GM21786 (cell line): ENCODE results near the gene TP53I13.
A peak's percentile ranks its signal among the peaks of the same experiment; 100 is the strongest.

ENCODE experiments used
- ATAC-seq: cut with Tn5 transposase; IDR thresholded peaks from one replicate; pipeline ENCODE4 v1.9.1; 2021; ENCODE audit not compliant: unreplicated experiment

Gene TP53I13

DNA sequence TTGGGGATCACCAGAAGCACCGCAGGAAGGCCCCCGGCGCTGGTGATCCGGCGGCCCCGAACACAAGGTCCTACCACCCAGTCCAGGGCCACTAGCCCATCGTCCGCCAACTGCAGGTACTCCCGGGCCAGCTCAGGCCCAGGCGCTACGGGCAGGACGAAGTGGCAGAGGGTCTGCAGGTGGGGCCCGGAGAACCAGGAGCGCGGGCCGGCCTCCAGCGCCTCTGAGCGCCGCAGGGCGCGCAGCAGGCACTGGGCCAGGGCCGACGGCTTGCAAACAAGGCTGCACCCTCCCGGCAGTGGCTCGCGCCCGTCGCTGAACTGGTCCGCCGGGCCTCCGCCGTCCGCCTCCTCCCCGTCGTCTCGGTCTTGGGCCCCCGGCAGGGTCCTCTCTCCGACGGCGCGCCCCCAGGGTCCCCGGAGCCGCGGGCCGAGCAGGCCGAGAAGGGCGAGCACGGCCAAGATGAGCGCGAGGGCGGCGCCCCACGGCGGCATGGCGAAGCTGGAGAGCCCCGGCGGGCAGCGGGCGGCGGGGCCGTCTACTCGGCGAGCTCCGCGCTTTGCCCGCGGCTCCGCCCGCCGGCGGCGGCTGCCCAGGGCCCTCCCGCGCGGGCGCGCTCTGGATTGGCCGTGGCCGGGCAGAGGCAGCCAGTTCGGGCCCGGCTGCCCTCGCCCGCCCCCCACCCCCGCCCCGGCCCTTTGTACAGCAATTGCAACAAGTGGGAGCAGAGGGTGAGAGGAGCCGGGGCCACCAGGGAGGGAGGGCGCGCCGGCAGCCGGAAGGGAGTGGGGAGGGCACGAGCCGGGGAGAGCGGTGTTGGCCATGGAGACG lies 1.8 kb upstream of the TP53I13 start, which contains the start of gene ABHD15:
ABHD15 (minus strand) TSS at position 565 of the 831 bp plus-strand sequence; CDS start at position 494, 71 bp downstream.
- ATAC-seq, result no peak

DNA sequence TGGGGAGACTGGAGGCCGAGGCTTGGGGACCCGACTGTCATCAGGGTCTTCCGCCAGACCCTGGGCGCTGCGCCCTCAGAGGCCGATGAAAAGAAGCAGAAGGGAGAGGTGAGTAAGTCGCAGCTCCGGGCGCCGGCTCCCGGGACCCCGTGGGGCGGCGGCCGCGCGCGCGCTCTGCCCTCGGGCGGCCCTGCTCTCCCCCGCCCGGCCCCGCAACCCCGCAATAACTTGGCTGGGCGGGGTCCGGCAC lies 1.3 kb upstream of the TP53I13 start:
- no peak for ATAC-seq

DNA sequence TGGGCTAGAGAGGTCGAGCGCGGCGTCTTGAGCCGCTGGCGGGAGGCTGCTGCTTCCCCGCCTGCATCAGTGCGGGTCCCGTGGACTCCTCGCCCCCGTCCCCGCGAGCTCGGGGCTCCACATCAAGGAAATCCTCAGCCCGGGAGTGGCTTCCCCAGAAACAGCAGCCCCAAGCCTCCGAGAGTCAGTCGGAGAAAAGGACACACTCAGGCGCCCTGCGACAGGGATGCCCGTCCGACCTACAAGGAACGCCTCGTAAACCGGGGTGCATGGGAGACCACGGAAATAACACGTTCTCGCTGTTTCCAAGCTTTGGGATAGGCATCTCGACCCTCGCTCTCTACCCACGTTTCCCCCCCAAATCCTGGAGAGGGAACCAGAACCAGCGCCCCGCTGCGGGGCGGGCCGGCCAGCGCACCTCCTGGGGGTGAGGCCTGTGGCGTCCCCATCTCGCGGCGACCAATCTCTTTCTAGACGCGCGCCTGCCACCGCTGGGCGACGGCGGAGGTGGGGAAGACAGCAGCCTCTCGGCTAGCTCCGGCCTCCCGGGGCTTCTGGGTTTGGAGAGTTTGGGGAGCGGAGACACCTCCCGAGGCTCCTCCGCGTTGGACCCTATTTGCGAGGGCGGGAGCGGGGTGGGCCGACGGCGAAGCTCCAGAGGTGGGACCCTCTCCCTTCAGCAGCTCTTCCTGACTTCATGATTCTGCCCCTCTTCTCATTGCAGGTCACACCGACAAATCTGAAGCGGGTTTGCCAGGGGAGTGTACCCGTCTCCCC lies 759 bp upstream of the TP53I13 start:
- ATAC-seq, result peak; percentile 33

DNA sequence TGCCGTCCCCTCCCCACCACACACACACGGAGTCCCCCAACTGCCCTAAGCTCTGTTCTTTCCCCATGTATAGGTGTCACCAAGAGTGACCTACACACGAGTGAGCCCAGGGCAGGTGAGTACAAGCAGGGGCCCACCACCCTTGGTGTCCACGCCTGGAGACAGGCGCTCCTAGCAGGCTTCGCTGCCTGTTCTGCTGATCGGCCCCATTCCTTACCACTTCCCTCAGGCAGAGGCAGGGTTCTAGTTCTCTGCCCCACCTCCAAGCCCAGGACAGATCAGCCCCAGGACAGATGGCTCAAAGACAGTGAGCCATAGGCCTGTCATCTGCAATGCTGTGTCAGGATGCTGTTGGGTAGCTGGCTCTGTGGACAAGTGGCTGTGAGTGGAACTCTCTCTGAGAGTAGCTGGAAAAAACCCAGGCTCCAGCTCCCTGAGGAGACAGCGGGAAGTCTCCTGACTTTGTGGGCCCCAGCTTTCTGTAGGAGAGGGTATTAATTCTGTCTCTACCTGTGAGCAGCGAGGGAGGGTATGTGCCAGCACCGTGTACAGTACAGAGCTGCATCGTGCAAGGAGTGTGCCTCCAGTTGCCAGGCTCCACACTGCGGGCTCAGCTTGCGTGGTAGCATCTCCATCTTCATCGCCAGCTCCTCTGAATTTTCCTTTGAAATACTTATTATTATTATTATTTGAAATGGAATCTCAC lies 897 bp downstream of the TP53I13 start:
- no peak for ATAC-seq

DNA sequence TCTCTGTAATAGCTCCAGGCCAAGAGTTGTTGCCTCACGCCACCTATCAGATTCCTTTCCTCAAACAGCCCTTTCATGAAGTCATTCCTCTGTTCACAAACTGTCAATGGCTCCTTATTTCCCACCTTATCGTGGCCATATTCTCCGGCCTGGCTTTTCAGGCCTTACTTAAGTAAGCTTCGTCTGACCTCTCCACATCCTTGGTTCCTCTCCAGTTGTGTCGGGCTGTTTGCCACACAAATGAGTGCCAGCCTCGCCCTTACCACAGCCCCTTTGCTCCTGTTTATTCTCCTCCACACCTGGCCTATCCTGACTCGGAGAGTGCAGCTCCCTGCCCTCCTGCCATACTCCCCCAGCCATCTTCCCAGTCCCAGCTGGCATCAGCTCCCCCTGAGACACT lies 2.0 kb downstream of the TP53I13 start:
- ATAC-seq, result no peak

DNA sequence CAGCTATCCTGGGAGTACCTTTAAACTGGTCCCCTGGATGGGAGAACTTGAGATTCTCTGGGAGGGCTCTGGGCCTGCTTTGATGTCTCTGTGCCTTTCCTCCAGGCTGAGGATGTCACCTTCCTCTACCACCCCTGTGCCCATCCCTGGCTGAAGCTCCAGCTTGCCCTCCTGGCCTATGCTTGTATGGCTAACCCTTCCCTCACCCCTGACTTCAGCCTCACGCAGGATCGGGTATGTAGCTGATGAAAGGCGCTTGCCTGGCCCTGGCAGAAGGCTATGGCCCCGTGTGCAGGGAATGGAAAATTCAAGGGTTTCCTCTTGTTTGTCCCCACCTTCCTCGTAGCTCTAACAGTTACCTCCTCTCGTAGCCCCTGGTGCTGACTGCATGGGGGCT lies 3.0 kb downstream of the TP53I13 start:
- no peak for ATAC-seq

DNA sequence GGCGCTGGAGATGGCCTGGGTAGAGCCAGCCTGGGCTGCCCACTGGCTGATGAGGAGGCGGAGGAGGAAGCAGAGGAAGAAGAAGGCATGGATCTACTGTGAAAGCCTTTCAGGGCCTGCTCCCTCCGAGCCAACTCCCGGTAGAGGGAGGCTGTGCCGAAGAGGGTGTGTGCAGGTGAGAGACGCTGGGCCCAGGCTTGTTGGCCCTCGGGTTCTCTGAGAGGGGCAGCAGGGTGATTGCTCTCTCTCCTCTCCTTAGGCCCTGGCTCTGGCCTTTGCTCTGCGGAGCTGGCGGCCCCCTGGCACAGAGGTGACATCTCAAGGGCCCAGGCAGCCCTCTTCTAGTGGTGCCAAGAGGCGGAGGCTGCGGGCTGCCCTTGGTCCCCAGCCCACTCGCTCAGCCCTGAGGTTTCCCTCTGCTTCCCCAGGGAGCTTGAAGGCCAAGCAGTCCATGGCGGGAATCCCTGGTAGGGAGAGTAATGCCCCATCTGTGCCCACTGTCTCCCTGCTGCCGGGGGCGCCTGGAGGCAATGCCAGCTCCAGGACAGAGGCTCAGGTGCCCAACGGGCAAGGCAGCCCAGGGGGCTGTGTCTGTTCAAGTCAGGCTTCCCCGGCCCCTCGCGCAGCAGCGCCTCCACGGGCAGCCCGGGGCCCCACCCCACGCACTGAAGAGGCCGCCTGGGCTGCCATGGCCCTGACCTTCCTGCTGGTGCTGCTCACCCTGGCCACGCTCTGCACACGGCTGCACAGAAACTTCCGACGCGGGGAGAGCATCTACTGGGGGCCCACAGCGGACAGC lies 3.6 kb downstream of the TP53I13 start:
- ATAC-seq, result no peak

DNA sequence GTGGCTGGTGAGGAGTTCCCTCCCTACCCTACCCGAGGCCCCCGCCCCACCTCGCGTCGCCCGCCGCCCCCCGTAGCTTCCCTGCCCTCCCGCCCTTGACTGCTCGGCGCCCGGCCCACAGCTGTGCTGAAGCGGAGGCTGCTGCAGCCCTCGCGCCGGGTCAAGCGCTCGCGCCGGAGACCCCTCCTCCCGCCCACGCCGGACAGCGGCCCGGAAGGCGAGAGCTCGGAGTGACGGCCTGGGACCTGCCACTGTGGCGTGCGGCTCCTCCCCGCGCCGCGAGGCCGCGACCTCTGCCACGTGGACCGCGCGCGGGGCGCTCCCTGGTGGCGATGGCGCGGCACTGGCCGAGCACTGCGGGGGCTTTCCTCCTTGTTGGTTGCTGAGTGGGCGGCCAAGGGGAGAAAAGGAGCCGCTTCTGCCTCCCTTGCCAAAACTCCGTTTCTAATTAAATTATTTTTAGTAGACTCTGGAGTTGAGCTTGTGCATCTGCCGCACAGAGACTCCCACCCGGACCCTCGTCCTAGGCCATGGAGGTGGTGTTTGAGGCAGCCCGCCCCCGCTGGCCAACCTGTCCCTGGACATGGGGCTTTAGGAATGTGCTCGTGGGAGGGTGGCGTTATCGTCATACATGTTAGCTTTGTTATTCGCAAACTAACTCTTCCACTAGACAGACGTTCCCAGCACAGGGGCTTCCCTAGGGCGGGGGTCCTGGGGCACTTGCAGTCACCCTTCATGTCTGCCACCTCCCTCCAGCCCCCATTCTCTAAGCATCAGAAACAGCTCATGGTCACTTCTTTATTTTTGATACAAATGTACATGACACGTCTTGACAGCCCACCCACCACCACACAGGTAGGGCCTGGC lies 4.4 kb downstream of the TP53I13 start:
- ATAC-seq, result no peak

DNA sequence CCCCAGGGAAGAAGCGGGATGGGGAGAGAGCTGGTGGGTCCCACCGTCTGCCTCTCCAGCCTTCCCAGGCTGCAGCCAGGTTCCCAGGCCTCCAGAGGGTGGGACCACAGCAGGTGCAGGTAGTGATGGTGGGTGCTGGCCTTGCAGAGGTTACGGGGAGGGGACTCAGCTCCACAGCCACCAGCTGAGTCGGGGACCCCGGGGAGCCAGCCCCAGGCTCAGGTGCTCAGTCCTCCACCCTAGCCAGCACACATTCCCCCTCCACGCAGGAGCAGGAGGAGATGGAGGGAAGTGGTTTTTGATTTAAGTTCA lies 5.0 kb downstream of the TP53I13 start:
- no peak for ATAC-seq

DNA sequence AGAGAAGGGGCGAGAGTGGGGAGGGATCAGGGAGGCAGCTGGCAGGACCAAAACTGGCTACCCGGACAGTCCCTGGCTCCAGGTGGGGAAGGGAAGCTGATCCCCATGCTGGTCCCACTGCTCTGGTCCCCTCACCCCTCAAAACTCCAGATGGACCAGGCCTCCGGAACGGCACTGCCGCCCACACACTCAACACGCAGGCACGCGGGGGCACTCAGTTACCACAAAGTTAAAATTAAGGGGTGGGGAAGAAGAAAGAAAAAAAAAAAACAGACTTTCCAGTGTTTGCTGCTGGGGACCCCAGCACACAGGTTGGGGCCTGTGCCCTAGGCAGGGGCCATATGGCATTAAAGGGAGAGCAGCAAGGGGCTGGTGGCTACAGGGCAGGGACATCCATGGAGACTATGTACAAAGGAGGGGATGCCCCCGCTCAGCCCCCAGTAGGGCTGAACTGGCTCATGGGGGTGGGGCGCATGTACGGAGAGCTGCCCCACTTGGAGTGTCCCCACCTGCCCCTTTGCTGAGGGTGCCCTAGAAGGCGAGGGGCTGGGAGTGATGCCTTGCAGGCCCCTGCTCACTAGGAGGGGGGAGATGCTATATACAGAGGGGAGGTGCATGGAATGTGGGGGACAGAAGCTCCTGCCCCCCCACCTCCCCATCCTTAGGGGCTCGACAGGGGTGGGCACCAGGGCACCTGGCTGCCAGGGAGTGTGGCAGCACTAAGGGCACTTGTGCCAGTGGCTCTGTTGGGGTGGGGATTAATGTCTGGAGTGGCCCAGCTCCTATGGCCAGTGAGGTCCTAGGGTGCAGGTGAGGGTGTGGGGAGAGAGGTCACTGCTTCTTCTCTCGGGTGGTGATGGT lies 5.6 kb downstream of the TP53I13 start:
- no peak for ATAC-seq

DNA sequence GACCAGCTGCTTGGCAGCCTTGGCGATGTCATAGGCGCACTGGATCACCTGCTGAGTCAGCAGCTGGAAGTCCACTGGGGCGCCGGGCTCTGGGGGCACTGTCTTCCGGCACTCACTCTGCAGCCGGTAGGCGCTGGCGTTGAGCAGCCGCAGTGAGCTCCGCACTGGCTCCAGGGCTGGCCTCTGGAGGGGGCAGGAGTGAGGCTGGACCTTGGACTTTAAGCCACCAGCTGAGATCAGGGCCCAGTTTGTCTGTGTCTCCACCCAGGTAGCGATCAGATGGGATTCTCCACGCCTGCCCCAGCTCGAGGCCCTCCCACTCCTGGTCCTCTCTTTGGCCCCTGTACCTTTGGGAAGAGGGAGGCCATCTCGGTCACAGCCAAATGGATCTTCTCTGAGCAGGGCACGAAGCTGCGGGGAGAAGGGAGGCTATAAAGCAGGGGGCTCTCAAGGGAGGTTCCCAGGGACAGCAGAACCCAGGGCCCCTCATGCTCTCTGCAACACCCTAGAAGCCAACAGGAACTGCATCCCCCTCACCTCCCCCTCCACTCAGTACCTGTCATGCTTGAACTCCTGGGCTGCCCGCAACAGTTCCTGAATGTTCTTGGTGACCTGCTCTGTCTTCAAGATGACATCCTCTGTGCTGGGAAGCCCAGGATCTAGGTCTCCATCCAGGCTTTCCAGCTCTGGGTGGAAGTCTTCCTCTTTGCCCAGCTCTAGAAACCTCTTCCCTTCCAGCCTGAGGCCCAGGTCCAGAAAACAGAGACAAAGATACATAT lies 6.4 kb downstream of the TP53I13 start:
- ATAC-seq, result no peak

DNA sequence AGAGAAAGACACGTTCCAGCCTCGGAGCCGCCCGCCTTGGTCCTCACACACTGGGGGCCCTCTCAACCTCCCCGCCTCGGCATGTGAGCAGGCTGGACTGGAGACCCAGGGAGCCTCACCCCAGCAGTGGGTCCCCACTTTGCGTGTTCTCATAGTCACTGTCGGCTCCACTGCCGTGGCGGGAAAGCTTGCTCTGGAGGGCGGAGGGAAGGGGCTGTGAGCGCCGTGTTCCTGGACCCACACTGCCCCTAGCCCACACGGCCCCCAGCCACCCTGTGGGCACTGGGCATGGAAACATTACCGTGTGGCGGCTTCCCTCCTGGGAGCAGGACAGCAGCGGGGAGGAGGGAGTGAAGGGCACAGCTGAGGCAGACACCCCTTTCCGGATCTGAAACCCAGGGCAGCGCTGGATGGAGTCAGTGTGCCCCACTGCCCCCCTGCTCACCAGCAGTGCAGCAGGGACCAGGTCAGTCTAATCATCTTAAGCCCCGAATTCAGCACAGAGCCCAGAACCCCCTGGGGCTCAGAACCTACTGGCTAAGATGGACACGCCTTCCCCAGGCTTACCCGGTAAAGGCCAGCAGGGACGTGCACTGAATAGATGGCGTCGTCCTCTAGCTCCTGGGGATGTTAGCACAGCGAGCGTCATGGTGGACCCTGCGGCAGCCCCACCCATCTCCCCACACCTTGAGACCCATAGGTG lies 7.2 kb downstream of the TP53I13 start:
- ATAC-seq, result no peak

DNA sequence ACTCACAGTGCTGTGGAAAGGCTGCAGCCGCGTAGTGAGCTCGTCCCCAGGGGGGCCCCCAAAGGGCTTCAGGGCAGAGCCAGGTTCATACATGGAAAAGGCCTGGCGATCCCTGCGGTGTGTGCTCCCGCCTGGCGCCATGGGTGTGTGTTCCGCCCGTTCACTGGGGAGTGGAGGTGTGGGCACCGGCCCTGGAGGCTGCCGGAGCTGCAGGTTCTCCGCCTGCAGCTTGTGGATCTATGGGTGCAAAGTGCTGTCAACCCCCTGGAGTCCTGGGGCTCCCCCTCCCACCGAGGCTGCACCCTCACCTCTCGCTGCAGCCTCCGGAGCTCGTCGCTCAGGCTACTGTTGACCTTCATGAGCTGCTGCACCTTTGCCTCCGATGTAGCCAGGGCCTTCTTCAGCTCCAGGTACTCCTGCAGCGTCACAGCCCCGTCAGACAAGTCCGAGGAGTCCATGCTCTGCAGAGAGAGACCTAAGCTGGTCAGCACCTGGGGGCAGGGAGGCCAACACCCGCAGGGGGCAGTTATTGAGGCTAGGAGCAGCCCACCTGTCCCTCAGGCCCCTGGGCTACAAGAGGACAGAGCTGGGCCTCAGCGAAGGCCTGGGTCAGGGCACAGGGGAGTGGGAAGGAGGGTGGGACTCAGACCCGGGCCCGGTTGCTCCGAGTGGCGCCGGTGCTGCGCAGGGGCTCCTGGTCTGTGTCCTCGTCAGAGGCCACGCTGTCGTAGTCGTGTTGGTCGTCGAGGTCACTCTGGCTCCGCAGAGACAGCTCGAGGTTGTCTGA lies 7.9 kb downstream of the TP53I13 start:
- ATAC-seq, result no peak

DNA sequence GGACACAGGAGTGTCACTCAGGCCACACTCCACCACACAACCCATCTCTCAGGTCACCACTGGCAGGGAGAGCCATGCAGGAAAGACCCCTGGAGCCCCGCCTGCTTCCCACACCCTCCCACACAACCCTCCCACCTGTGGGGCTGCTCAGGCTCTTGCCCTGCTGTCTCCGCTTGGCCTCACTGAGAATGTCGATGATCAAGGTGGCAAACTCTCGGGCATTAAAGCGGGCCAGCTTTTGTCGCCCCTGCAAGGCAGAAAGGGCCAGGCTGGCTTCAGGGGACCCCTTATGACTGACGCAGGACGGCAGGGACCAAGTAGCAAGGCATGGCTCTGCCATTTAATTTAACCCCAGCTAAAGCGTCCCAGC lies 8.5 kb downstream of the TP53I13 start:
- ATAC-seq, result no peak

DNA sequence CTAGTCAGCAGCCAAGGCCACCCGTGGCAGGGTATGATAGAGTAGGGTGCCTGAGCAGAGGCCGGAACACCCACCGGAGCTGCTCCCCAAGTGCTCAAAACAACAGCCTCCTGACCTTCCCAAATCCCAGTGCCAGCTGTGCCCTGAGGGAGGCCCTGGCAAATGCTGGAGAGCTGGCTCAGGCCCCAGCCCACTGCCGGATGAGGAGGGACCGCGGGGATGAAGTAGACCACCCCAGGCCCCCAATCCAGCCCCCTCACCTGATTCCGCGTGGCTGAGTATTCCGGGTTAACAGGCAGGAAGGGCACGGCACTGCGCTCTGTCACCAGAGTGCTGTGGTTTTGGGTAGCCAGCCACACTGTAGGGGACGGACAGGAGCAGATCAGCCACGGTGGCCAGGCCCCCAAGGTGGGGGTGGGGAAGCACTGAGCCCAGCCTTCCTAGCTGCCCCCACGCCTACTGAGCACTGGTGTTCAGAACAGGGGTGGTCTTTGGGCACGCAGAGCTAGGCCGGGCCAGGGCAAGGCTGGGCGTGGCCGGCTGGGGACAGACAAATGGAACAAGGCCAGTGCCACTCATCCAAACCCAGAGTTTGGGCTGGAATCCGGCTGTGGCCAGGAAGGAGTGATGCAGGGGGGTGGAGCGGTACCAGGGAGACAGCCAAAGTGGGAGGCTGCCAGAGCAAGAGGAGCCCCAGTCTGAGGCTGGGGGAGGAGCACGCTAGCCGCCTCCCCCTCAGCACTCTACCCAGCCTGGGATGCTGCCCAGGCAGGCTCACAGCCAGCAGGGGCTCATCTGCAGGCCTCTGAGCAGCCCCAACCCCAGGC lies 9.1 kb downstream of the TP53I13 start:
- ATAC-seq, result no peak
